SK-N-SH (cell line): ENCODE measurements around the gene CUX1.

Experiments used
- CTCF ChIP-seq: fragments of 200-600 bp; sonication (generic); IDR thresholded peaks from 2 replicates; pipeline ENCODE4 v1.6.1; 2017; ENCODE audit warnings: antibody characterized with exemption, mild to moderate bottlenecking, moderate library complexity
- EZH2phosphoT487 ChIP-seq: fragments of 200-600 bp; sonication (generic); IDR thresholded peaks from 2 replicates; pipeline ENCODE4 v1.6.1; 2017; ENCODE audit warnings: low read depth, mixed run types, mild to moderate bottlenecking, antibody characterized with exemption, moderate library complexity, borderline replicate concordance
- MAX ChIP-seq: IDR thresholded peaks from 2 replicates; pipeline ENCODE4 v1.4.0; 2012; ENCODE audit warnings: low read depth
- MXI1 ChIP-seq: IDR thresholded peaks from 2 replicates; pipeline ENCODE4 v1.6.1; 2012; ENCODE audit warnings: mild to moderate bottlenecking, low read depth, low read length, improper control_type of control experiment
- PBX3 ChIP-seq: IDR thresholded peaks from 2 replicates; pipeline ENCODE4; 2012
- RAD21 ChIP-seq: IDR thresholded peaks from 2 replicates; pipeline ENCODE4 v1.6.1; 2012; ENCODE audit warnings: mild to moderate bottlenecking, low read length
- REST ChIP-seq: IDR thresholded peaks from 2 replicates; pipeline ENCODE4 v1.6.1; 2012; ENCODE audit warnings: mild to moderate bottlenecking, low read depth, low read length, moderate library complexity
- TEAD4 ChIP-seq: IDR thresholded peaks from 2 replicates; pipeline ENCODE4 v1.4.0; 2012; ENCODE audit warnings: mild to moderate bottlenecking, borderline replicate concordance; ENCODE audit not compliant: insufficient read depth
- USF1 ChIP-seq: IDR thresholded peaks from 2 replicates; pipeline ENCODE4 v1.4.0; 2012; ENCODE audit warnings: low read depth, borderline replicate concordance
- YY1 ChIP-seq: IDR thresholded peaks from 2 replicates; pipeline ENCODE4 v1.4.0; 2012; ENCODE audit warnings: low read depth, mild to moderate bottlenecking

- TF ChIP-seq PBX3 = no peak
- TF ChIP-seq TEAD4 = no peak
- no peak for TF ChIP-seq CTCF
- no peak for TF ChIP-seq REST
- TF ChIP-seq MXI1 = no peak
- no peak for TF ChIP-seq USF1
- no peak for TF ChIP-seq RAD21
- no peak for TF ChIP-seq MAX
- TF ChIP-seq YY1 = no peak
- TF ChIP-seq EZH2phosphoT487 = no peak
Measured at GRCh38 chr7:102239206-102239820, 421.9 kb downstream of the CUX1 start.
